Transverse colon (tissue), 4 donors: Measurements from ENCODE around the gene ZNF782.
"Not testable (repeated sequence)": the region's sequence is repeated elsewhere in the genome, so short reads cannot be mapped to it uniquely, and the experiment has no call there.

Experiments
- CTCF ChIP-seq, 5 experiments: fragments of 200-600 bp in 3 of 5; fragments of 450-650 bp in 2 of 5; sonication (generic) in 3 of 5; IDR thresholded peaks; 1 replicate in 2 of 5; 2 replicates in 3 of 5; pipeline ENCODE4 v1.5.1; 2016 to 2017; ENCODE audit warnings: antibody characterized with exemption in 5 of 5, inconsistent platforms in 3 of 5, mild to moderate bottlenecking in 2 of 5, moderate library complexity in 1 of 5
- EP300 ChIP-seq: sonication (generic); formaldehyde crosslinking; IDR thresholded peaks from one replicate; pipeline ENCODE4 v1.6.1; 2017; ENCODE audit warnings: antibody characterized with exemption, low read depth
- POLR2A ChIP-seq: fragments of 450-650 bp; IDR thresholded peaks from one replicate; pipeline ENCODE4 v1.6.1; 2016; ENCODE audit warnings: antibody characterized with exemption, mild to moderate bottlenecking, moderate library complexity
- POLR2AphosphoS5 ChIP-seq, 3 donors: sonication (generic); formaldehyde crosslinking; IDR thresholded peaks; one replicate each; pipeline ENCODE4 v1.6.1; 2016; ENCODE audit warnings: antibody characterized with exemption in 3 of 3

DNA sequence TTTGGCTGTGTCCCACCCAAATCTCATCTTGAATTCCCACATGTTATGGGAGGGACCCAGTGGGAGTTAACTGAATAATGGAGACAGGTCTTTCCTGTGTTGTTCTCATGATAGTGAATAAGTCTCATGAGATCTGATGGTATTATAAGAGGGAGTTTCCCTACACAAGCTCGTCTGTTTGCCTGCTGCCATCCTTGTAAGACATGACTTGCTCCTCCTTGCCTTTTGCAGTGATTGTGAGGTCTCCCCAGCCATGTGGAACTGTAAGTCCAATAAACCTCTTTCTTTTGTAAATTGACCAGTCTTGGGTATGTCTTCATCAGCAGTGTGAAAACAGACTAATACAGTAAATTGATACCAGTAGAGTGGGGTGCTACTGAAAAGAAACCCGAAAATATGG is 10.9 kb upstream of the ZNF782 start:
- not testable (repeated sequence) for TF ChIP-seq CTCF (IDR thresholded peaks at IDR 0.05); POLR2A; POLR2AphosphoS5 (IDR thresholded peaks at IDR 0.05); EP300
